Esophagus muscularis mucosa (tissue), 4 donors: Measurements from ENCODE around the gene HOOK1. TPM values are rescaled to one million over a fixed set of nuclear protein-coding genes. Genes with fewer than 3 reads are reported as not detected.
A peak's percentile ranks its signal among the peaks of the same experiment; 100 is the strongest.

Experiments used
- DNase-seq: peaks from one replicate; pipeline ENCODE4 v3.0.0-alpha.2; 2017; ENCODE audit errors: extremely low spot score
- H3K27ac ChIP-seq, 4 donors: fragments of 200-600 bp; sonication (generic); replicated peaks in 1 of 4; 1 replicate in 3 of 4; 2 replicates in 1 of 4; pipeline ENCODE4 v1.5.1; 2016 to 2019; ENCODE audit warnings: mild to moderate bottlenecking in 1 of 4
- H3K27me3 ChIP-seq, 4 donors: fragments of 200-600 bp; sonication (generic); one replicate each; pipeline versions ENCODE4 v1.5.1 to v1.6.0; 2016 to 2019
- H3K36me3 ChIP-seq, 4 donors: fragments of 200-600 bp; sonication (generic); one replicate each; pipeline ENCODE4 v1.5.1; 2016 to 2019
- H3K4me1 ChIP-seq, 4 donors: fragments of 200-600 bp; sonication (generic); one replicate each; pipeline ENCODE4 v1.5.1; 2016 to 2019
- H3K4me3 ChIP-seq, 4 donors: fragments of 200-600 bp; sonication (generic); 1 replicate in 2 of 4; 2 replicates in 2 of 4; pipeline ENCODE4 v1.5.1; 2016 to 2019; ENCODE audit warnings: mild to moderate bottlenecking in 4 of 4, moderate library complexity in 1 of 4
- H3K9me3 ChIP-seq, 4 donors: fragments of 200-600 bp; sonication (generic); 1 replicate in 3 of 4; 2 replicates in 1 of 4; pipeline ENCODE4 v1.5.1; 2016 to 2019
- CTCF ChIP-seq, 3 experiments: fragments of 200-600 bp in 2 of 3; fragments of 450-650 bp in 1 of 3; sonication (generic) in 2 of 3; IDR thresholded peaks; one replicate each; pipeline ENCODE4 v1.5.1; 2017 to 2019; ENCODE audit warnings: antibody characterized with exemption in 3 of 3, mild to moderate bottlenecking in 2 of 3, moderate library complexity in 1 of 3
- EP300 ChIP-seq: sonication (generic); formaldehyde crosslinking; IDR thresholded peaks from one replicate; pipeline ENCODE4 v1.6.1; 2017; ENCODE audit warnings: antibody characterized with exemption
- POLR2A ChIP-seq: fragments of 450-650 bp; IDR thresholded peaks from one replicate; pipeline ENCODE4 v1.6.1; 2017; ENCODE audit warnings: antibody characterized with exemption, moderate library complexity, mild to moderate bottlenecking, low read depth
- POLR2AphosphoS5 ChIP-seq, 2 donors: sonication (generic); formaldehyde crosslinking; IDR thresholded peaks; one replicate each; pipeline ENCODE4 v1.6.1; 2017; ENCODE audit warnings: antibody characterized with exemption in 2 of 2
- WGBS: methylation state at CpG from one replicate; pipeline ENCODE4 v1.1.5; 2018; 5-methylcytosine and 5-hydroxymethylcytosine counted together
- intact Hi-C: fragments of 100-400 bp; cut with DNase I; formaldehyde crosslinking; loops from one replicate; pipeline ENCODE4 v1.15.1; 2023
- total RNA-seq, 4 donors: library from RNA; depleted of rRNA; stranded (reverse); fragments of >200 nt; gene quantifications; one replicate each; pipeline versions ENCODE4 v1.1.0 to v1.2.1, GENCODE V29; 2016

Gene HOOK1
- total RNA-seq, 4 donors from 2014 or later, result under 0.01 to 0.33 (median 0.15) TPM

GRCh38 chr1:59878370-59878769 is 63.6 kb downstream of the HOOK1 start:
- 75% methylated on average over 3 of the region's 3 CpGs for WGBS
- intact Hi-C loops, result loop anchor here (2.0 kb wide), 1 partner anchor 68 kb away; no protein-coding TSS in a partner anchor
- DNase-seq, result no peak

GRCh38 chr1:59879574-59879973 is 64.8 kb downstream of the HOOK1 start:
- Histone ChIP-seq H3K27ac (no peak overlapping the region), H3K4me1 (no peaks in the 10 kb centered on the region), H3K9me3 (peaks cover 0 to 18% (median 8%) of the 10 kb centered on the region in 4 donors), H3K4me3 (no peak overlapping the region), H3K27me3 (no peaks in the 10 kb centered on the region), H3K36me3 (no peaks in the 10 kb centered on the region)
- DNase-seq, result no peak
- no peak for TF ChIP-seq POLR2A
- peak; percentile 32 to 51 (median 45) for TF ChIP-seq CTCF (IDR thresholded peaks at IDR 0.05)
- intact Hi-C loops, result loop anchor here (2.0 kb wide), 1 partner anchor 67 kb away; no protein-coding TSS in a partner anchor
- 35% methylated on average over 5 of the region's 5 CpGs for WGBS

More at GRCh38 chr1:59878370-59878769, 63.6 kb downstream of the HOOK1 start:
- Histone ChIP-seq H3K4me1 (no peaks in the 10 kb centered on the region), H3K9me3 (peaks cover 0 to 18% (median 8%) of the 10 kb centered on the region in 4 donors), H3K27me3 (no peaks in the 10 kb centered on the region), H3K4me3 (no peak overlapping the region), H3K36me3 (no peaks in the 10 kb centered on the region), H3K27ac (no peak overlapping the region)
- TF ChIP-seq POLR2A (no peak), EP300 (no peak), CTCF (IDR thresholded peaks at IDR 0.05) (no peak), POLR2AphosphoS5 (IDR thresholded peaks at IDR 0.05) (no peak)

- H3K36me3 ChIP-seq, result no peaks in the 10 kb centered on the region
- H3K27ac ChIP-seq, result no peak overlapping the region
- H3K4me1 ChIP-seq, result no peaks in the 10 kb centered on the region
- TF ChIP-seq CTCF (IDR thresholded peaks at IDR 0.05) (no peak), EP300 (no peak), POLR2A (no peak), POLR2AphosphoS5 (IDR thresholded peaks at IDR 0.05) (no peak)
- WGBS, result 58% methylated on average over 3 of the region's 3 CpGs
- H3K4me3 ChIP-seq, result no peak overlapping the region
- intact Hi-C loops, result loop anchor here (2.0 kb wide), 1 partner anchor 67 kb away; no protein-coding TSS in a partner anchor
- peaks cover 0 to 18% (median 8%) of the 10 kb centered on the region in 4 donors for H3K9me3 ChIP-seq
- no peaks in the 10 kb centered on the region for H3K27me3 ChIP-seq
- no peak for DNase-seq
Measured at GRCh38 chr1:59879996-59880505, 65.3 kb downstream of the HOOK1 start.

GRCh38 chr1:59880735-59881134 is 66.0 kb downstream of the HOOK1 start:
- Histone ChIP-seq H3K27me3 (no peaks in the 10 kb centered on the region), H3K4me3 (no peak overlapping the region), H3K9me3 (peaks cover 0 to 18% (median 8%) of the 10 kb centered on the region in 4 donors), H3K27ac (no peak overlapping the region), H3K4me1 (no peaks in the 10 kb centered on the region), H3K36me3 (no peaks in the 10 kb centered on the region)
- whole genome bisulfite sequencing, result 87% methylated on average over 2 of the region's 2 CpGs
- TF ChIP-seq CTCF (IDR thresholded peaks at IDR 0.05) (no peak), POLR2A (no peak), POLR2AphosphoS5 (IDR thresholded peaks at IDR 0.05) (no peak), EP300 (no peak)
- intact Hi-C loops, result no loop called here
- no peak for DNase-seq
